ENCODE results near the gene LDLRAD4.

The LDLRAD4 gene

GRCh38 chr18:13621446-13621849, 402.9 kb downstream of the LDLRAD4 start:
- ATAC-seq, result no peak
- no peak for TF ChIP-seq ZNF70 (CRISPR knock-in tag; IDR thresholded peaks at IDR 0.05)
- TF ChIP-seq ZNF8 (CRISPR knock-in tag; IDR thresholded peaks at IDR 0.05), result no peak
- no peak for TF ChIP-seq ZNF565 (CRISPR knock-in tag; conservative IDR thresholded peaks at IDR 0.05; ENCODE audit: low read depth)

DNA sequence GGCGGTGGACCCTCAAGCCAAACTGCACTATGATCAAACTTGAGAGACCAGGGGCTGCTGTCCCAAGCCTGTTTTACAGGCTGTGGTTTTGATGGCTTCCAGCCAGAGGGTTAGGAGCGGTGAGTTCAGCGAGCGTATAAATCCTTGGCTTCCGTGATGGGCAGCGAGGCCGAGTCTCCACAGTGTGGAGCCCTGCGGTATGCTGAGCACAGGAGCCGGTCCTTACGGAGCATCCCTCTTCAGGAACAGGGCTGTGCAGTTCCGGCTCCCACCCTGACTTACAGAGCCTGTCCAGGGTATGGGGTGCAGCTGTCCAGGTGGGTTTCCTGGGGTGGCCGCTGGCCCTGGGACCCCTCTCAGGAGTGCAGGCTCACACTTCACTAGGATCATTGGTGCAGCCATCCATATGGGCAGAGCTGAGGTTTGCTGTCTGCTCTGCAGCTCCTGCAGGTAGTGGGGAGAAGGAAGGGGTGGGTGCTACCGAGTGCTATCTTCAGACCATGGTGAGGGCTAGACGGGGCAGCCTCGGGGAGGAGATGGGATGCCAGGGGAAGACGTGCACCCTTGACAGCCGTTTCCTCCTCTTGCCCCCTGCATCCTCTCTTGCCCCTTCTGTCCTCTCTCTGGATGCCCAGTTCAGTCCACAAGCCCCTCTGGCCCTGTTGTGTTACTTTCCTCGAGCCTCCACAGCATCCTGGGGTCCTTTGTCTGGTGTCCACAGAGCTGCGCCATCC, 403.5 kb downstream of the LDLRAD4 start:
- ATAC-seq, result no peak
- TF ChIP-seq, protein P1, sequence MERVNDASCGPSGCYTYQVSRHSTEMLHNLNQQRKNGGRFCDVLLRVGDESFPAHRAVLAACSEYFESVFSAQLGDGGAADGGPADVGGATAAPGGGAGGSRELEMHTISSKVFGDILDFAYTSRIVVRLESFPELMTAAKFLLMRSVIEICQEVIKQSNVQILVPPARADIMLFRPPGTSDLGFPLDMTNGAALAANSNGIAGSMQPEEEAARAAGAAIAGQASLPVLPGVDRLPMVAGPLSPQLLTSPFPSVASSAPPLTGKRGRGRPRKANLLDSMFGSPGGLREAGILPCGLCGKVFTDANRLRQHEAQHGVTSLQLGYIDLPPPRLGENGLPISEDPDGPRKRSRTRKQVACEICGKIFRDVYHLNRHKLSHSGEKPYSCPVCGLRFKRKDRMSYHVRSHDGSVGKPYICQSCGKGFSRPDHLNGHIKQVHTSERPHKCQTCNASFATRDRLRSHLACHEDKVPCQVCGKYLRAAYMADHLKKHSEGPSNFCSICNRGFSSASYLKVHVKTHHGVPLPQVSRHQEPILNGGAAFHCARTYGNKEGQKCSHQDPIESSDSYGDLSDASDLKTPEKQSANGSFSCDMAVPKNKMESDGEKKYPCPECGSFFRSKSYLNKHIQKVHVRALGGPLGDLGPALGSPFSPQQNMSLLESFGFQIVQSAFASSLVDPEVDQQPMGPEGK (CRISPR knock-in tag; IDR thresholded peaks at IDR 0.05; ENCODE audit: borderline replicate concordance), result no peak
- no peak for TF ChIP-seq ARNTL (CRISPR knock-in tag; IDR thresholded peaks at IDR 0.05; ENCODE audit: borderline replicate concordance, low read depth)
- TF ChIP-seq GLIS3 (CRISPR knock-in tag; IDR thresholded peaks at IDR 0.05), result no peak
- no peak for TF ChIP-seq CSRNP3 (CRISPR knock-in tag; IDR thresholded peaks at IDR 0.05)
- TF ChIP-seq SNAI2 (CRISPR knock-in tag; IDR thresholded peaks at IDR 0.05), result no peak
- TF ChIP-seq ZC3H10 (CRISPR knock-in tag; IDR thresholded peaks at IDR 0.05), result no peak
- no peak for TF ChIP-seq ZNF565 (CRISPR knock-in tag; conservative IDR thresholded peaks at IDR 0.05; ENCODE audit: low read depth)
- TF ChIP-seq, protein P2, sequence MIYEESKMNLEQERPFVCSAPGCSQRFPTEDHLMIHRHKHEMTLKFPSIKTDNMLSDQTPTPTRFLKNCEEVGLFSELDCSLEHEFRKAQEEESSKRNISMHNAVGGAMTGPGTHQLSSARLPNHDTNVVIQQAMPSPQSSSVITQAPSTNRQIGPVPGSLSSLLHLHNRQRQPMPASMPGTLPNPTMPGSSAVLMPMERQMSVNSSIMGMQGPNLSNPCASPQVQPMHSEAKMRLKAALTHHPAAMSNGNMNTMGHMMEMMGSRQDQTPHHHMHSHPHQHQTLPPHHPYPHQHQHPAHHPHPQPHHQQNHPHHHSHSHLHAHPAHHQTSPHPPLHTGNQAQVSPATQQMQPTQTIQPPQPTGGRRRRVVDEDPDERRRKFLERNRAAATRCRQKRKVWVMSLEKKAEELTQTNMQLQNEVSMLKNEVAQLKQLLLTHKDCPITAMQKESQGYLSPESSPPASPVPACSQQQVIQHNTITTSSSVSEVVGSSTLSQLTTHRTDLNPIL (CRISPR knock-in tag; IDR thresholded peaks at IDR 0.05; ENCODE audit: low read depth), result no peak
- TF ChIP-seq PPARA (CRISPR knock-in tag; IDR thresholded peaks at IDR 0.05; ENCODE audit: borderline replicate concordance), result no peak
- no peak for TF ChIP-seq ZNF70 (CRISPR knock-in tag; IDR thresholded peaks at IDR 0.05)
- TF ChIP-seq, protein P3, sequence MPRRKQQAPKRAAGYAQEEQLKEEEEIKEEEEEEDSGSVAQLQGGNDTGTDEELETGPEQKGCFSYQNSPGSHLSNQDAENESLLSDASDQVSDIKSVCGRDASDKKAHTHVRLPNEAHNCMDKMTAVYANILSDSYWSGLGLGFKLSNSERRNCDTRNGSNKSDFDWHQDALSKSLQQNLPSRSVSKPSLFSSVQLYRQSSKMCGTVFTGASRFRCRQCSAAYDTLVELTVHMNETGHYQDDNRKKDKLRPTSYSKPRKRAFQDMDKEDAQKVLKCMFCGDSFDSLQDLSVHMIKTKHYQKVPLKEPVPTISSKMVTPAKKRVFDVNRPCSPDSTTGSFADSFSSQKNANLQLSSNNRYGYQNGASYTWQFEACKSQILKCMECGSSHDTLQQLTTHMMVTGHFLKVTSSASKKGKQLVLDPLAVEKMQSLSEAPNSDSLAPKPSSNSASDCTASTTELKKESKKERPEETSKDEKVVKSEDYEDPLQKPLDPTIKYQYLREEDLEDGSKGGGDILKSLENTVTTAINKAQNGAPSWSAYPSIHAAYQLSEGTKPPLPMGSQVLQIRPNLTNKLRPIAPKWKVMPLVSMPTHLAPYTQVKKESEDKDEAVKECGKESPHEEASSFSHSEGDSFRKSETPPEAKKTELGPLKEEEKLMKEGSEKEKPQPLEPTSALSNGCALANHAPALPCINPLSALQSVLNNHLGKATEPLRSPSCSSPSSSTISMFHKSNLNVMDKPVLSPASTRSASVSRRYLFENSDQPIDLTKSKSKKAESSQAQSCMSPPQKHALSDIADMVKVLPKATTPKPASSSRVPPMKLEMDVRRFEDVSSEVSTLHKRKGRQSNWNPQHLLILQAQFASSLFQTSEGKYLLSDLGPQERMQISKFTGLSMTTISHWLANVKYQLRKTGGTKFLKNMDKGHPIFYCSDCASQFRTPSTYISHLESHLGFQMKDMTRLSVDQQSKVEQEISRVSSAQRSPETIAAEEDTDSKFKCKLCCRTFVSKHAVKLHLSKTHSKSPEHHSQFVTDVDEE (CRISPR knock-in tag; IDR thresholded peaks at IDR 0.05), result no peak
- TF ChIP-seq ZFP30 (CRISPR knock-in tag; IDR thresholded peaks at IDR 0.05), result no peak
- no peak for TF ChIP-seq ZNF8 (CRISPR knock-in tag; IDR thresholded peaks at IDR 0.05)
- TF ChIP-seq CSDC2 (CRISPR knock-in tag; IDR thresholded peaks at IDR 0.05), result no peak
- TF ChIP-seq RARB (CRISPR knock-in tag; IDR thresholded peaks at IDR 0.05), result no peak
- TF ChIP-seq BACH2 (CRISPR knock-in tag; IDR thresholded peaks at IDR 0.05; ENCODE audit: borderline replicate concordance), result no peak

DNA sequence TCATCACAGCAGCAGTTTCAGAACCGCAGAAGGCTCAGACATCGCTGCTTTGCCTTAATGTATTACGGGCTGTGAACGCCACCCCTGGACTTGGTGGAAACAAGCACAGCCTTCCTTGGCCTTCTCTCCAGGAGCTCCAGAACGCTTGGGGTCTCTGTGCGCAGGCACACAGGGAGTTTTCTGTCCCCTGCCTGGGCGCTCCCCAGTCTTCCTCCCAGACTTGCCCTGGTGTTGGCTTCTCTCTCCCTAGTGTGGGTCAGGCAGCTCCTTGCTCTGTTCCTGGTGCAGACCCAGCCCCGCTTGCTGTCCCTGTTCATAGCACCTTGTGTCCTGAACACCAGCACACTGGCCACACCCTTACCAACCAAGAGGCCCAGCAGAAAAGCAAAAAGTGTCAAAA, 404.2 kb downstream of the LDLRAD4 start:
- ATAC-seq, result no peak
- no peak for TF ChIP-seq RARB (CRISPR knock-in tag; IDR thresholded peaks at IDR 0.05)

DNA sequence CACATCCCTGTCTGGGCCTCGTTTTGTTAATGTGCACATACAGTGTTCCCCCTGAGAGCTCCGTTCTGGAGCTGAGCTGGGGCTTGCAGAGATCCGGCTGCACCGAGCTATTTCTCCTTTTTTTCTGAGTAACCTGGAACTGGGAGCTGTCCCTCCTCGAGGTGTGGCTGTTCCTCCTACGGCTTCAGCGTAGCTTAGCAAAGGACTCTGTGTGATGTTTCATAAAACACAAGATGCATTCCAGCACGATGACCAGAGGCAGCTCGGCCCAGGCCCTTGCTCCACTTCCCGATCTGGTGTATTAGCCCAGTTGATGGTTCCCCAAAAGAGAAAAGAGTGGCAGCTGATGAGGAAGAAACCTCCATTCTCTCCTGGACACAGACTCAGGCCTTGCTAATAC, 404.8 kb downstream of the LDLRAD4 start:
- TF ChIP-seq ZNF8 (CRISPR knock-in tag; IDR thresholded peaks at IDR 0.05), result no peak
- TF ChIP-seq, protein P1 (CRISPR knock-in tag; IDR thresholded peaks at IDR 0.05; ENCODE audit: borderline replicate concordance), result no peak
- TF ChIP-seq, protein P3 (CRISPR knock-in tag; IDR thresholded peaks at IDR 0.05), result no peak
- no peak for TF ChIP-seq ARNTL (CRISPR knock-in tag; IDR thresholded peaks at IDR 0.05; ENCODE audit: borderline replicate concordance, low read depth)
- no peak for TF ChIP-seq ESRRG (CRISPR knock-in tag; IDR thresholded peaks at IDR 0.05)
- no peak for TF ChIP-seq ZNF70 (CRISPR knock-in tag; IDR thresholded peaks at IDR 0.05)
- ATAC-seq, result no peak

All from SK-N-SH treated with all-trans-retinoic acid at 6 μM for 48 hours (cell line).